ENCODE data around the gene GALNT4.
A peak's percentile ranks its signal among the peaks of the same experiment; 100 is the strongest.

The GALNT4 gene

DNA sequence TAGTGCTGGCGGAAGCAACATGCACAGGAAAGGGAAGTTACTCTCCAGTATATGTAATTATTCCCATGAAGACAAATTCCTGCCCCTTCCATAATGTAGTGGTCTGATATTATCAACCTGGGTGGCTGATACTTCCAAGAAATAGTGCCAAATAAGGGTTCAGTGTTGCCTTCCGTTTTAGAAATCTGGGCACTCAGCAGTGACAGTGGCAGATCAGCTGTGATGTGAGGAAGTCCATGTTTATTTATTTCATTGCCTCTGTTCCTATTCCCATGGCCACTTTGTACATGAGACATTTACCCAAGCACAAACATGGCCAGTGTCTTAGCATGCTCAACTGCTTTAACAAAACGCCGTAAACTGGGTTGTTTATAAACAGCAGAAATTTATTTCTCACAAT lies 21.6 kb upstream of the GALNT4 start:
- Histone ChIP-seq H3K79me2 (ENCODE audit: insufficient read depth, low read length) (no peaks in the 10 kb centered on the region), H3K4me3 (ENCODE audit: insufficient read depth, low read length, poor library complexity, severe bottlenecking) (no peak overlapping the region), H3F3A (ENCODE audit: insufficient read depth) (no peaks in the 10 kb centered on the region), H3K9ac (ENCODE audit: low read length) (no peak overlapping the region), H2AFZ (ENCODE audit: low read depth, low read length, severe bottlenecking) (no peak overlapping the region), H3K36me3 (ENCODE audit: low read length) (no peaks in the 10 kb centered on the region), H3K9me3 (ENCODE audit: insufficient read depth, low read length) (no peaks in the 10 kb centered on the region), H4K20me1 (ENCODE audit: low read depth, low read length) (no peaks in the 10 kb centered on the region), H3K27ac (ENCODE audit: low read depth, low read length) (no peak overlapping the region), H3K9me2 (replicated peaks; ENCODE audit: insufficient read depth, low read length) (no peaks in the 10 kb centered on the region), H3K4me2 (ENCODE audit: low read depth, low read length, poor library complexity, severe bottlenecking) (no peak overlapping the region), H3K27me3 (ENCODE audit: low read length) (no peaks in the 10 kb centered on the region)
- TF ChIP-seq EZH2phosphoT487 (conservative IDR thresholded peaks at IDR 0.05; ENCODE audit: low read length) = no peak
- TF ChIP-seq, protein P1, sequence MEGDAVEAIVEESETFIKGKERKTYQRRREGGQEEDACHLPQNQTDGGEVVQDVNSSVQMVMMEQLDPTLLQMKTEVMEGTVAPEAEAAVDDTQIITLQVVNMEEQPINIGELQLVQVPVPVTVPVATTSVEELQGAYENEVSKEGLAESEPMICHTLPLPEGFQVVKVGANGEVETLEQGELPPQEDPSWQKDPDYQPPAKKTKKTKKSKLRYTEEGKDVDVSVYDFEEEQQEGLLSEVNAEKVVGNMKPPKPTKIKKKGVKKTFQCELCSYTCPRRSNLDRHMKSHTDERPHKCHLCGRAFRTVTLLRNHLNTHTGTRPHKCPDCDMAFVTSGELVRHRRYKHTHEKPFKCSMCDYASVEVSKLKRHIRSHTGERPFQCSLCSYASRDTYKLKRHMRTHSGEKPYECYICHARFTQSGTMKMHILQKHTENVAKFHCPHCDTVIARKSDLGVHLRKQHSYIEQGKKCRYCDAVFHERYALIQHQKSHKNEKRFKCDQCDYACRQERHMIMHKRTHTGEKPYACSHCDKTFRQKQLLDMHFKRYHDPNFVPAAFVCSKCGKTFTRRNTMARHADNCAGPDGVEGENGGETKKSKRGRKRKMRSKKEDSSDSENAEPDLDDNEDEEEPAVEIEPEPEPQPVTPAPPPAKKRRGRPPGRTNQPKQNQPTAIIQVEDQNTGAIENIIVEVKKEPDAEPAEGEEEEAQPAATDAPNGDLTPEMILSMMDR (IDR thresholded peaks at IDR 0.05; ENCODE audit: insufficient read depth, low read length, poor library complexity, severe bottlenecking) = no peak

DNA sequence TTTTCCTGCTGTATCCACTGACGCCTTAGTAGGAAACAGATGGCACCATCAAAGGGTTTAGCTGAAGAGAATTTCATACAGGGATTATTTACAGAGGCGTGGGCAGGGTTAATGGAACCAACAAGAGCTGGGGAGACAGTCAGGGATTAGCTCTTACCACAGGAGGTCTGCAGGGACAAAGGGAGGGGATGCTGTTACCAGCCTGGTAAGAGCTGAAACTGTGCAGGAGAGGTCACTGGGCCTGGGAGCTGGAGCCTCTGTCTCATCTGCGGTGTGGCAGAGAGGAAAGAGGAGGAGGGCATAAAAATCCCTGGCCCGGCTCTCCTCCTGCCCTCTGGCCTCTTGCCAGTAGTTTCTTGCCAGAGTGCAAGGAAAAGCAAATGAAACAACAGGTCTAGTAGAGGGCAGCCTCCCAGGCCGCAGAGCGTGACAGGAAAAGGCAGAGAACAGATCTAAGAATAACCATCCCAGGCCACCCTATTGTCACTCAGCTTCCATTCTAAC lies 20.1 kb upstream of the GALNT4 start:
- Histone ChIP-seq H3K9ac (ENCODE audit: low read length) (no peak overlapping the region), H3K4me2 (ENCODE audit: low read depth, low read length, poor library complexity, severe bottlenecking) (no peak overlapping the region), H3K9me3 (ENCODE audit: insufficient read depth, low read length) (no peaks in the 10 kb centered on the region), H3K27me3 (ENCODE audit: low read length) (no peaks in the 10 kb centered on the region), H3K79me2 (ENCODE audit: insufficient read depth, low read length) (no peaks in the 10 kb centered on the region), H3K9me2 (replicated peaks; ENCODE audit: insufficient read depth, low read length) (no peaks in the 10 kb centered on the region), H3K36me3 (ENCODE audit: low read length) (no peaks in the 10 kb centered on the region), H3F3A (ENCODE audit: insufficient read depth) (no peaks in the 10 kb centered on the region), H3K4me3 (ENCODE audit: insufficient read depth, low read length, poor library complexity, severe bottlenecking) (no peak overlapping the region), H3K27ac (ENCODE audit: low read depth, low read length) (no peak overlapping the region), H2AFZ (ENCODE audit: low read depth, low read length, severe bottlenecking) (no peak overlapping the region), H4K20me1 (ENCODE audit: low read depth, low read length) (no peaks in the 10 kb centered on the region)
- TF ChIP-seq, protein P1 (IDR thresholded peaks at IDR 0.05; ENCODE audit: insufficient read depth, low read length, poor library complexity, severe bottlenecking) = no peak
- no peak for TF ChIP-seq EZH2phosphoT487 (conservative IDR thresholded peaks at IDR 0.05; ENCODE audit: low read length)

DNA sequence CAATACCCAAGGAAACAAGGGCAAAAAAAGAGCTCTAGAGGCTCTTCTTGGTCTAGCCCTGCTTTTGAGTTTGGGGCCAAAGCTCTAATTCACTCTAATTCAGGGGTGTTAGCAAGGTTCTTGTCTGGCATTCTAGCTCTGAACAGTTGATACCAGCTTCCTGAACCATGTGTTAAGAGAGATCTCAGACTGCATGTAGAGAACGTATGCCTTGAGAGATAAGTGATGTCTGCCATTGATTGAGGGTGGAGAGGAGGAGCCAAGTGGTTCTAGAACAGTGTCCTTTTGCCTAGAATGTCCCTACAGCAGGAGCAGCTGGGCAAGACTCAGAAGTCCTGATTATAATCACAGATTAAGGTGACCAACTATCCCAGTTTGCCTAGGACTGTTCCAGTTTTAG lies 19.4 kb upstream of the GALNT4 start:
- Histone ChIP-seq H3K9me2 (replicated peaks; ENCODE audit: insufficient read depth, low read length) (no peaks in the 10 kb centered on the region), H3K27ac (ENCODE audit: low read depth, low read length) (no peak overlapping the region), H3K36me3 (ENCODE audit: low read length) (no peaks in the 10 kb centered on the region), H4K20me1 (ENCODE audit: low read depth, low read length) (no peaks in the 10 kb centered on the region), H3K9ac (ENCODE audit: low read length) (no peak overlapping the region), H3K27me3 (ENCODE audit: low read length) (no peaks in the 10 kb centered on the region), H2AFZ (ENCODE audit: low read depth, low read length, severe bottlenecking) (no peak overlapping the region), H3K4me3 (ENCODE audit: insufficient read depth, low read length, poor library complexity, severe bottlenecking) (no peak overlapping the region), H3F3A (ENCODE audit: insufficient read depth) (no peaks in the 10 kb centered on the region), H3K9me3 (ENCODE audit: insufficient read depth, low read length) (no peaks in the 10 kb centered on the region), H3K79me2 (ENCODE audit: insufficient read depth, low read length) (no peaks in the 10 kb centered on the region), H3K4me2 (ENCODE audit: low read depth, low read length, poor library complexity, severe bottlenecking) (no peak overlapping the region)
- no peak for TF ChIP-seq EZH2phosphoT487 (conservative IDR thresholded peaks at IDR 0.05; ENCODE audit: low read length)

DNA sequence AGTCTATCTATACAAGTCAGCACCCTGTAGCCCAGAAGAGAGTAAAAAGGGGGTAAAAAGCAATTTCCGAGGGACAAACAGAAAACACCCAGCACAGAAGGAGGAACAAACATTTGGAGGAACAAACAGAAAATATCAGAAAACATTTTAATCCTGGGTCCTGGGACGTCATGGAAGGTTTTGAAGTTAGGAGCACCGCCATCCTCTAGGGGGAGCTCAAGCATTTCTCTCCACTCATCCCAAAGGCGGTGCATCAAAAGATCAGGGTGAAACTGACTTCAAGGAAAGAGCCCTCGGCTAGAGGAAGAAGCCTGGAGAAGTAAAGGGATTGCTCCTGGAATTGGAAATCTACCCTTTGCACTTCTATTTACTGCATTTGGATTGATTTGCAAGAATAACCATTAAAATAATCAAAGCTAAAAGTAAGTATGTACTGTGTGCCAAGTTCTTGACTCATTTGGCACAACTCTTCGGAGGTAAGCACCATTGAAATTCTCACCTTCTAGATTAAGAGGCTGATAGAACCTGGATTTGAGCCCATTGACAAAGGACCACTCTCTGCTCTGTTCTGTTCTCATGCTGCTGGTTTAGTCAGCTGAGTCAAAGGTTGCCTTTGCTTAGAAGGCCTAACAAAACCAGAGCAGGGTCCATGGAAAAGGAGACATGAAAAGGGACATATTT lies 18.5 kb upstream of the GALNT4 start:
- H3K4me3 ChIP-seq (ENCODE audit: insufficient read depth, low read length, poor library complexity, severe bottlenecking) = no peak overlapping the region
- no peaks in the 10 kb centered on the region for H3K36me3 ChIP-seq (ENCODE audit: low read length)
- TF ChIP-seq EZH2phosphoT487 (conservative IDR thresholded peaks at IDR 0.05; ENCODE audit: low read length) = no peak
- TF ChIP-seq, protein P1 (IDR thresholded peaks at IDR 0.05; ENCODE audit: insufficient read depth, low read length, poor library complexity, severe bottlenecking) = peak; percentile 82
- H3K27ac ChIP-seq (ENCODE audit: low read depth, low read length) = no peak overlapping the region
- no peaks in the 10 kb centered on the region for H3K9me3 ChIP-seq (ENCODE audit: insufficient read depth, low read length)
- no peak overlapping the region for H2AFZ ChIP-seq (ENCODE audit: low read depth, low read length, severe bottlenecking)
- no peaks in the 10 kb centered on the region for H3F3A ChIP-seq (ENCODE audit: insufficient read depth)
- H3K9me2 ChIP-seq (replicated peaks; ENCODE audit: insufficient read depth, low read length) = no peaks in the 10 kb centered on the region
- no peak overlapping the region for H3K4me2 ChIP-seq (ENCODE audit: low read depth, low read length, poor library complexity, severe bottlenecking)
- H3K27me3 ChIP-seq (ENCODE audit: low read length) = no peaks in the 10 kb centered on the region
- H4K20me1 ChIP-seq (ENCODE audit: low read depth, low read length) = no peaks in the 10 kb centered on the region
- H3K9ac ChIP-seq (ENCODE audit: low read length) = no peak overlapping the region
- H3K79me2 ChIP-seq (ENCODE audit: insufficient read depth, low read length) = no peaks in the 10 kb centered on the region

All from SU-DHL-6 (cell line).